H1 (cell line): ENCODE data around the gene FLT4. TPM values are rescaled to one million over a fixed set of nuclear protein-coding genes. Genes with fewer than 3 reads are reported as not detected.

Experiments used
- CTCF ChIA-PET: fragments of 300-600 bp; sonication (Branson Sonifier 250); formaldehyde crosslinking; loops from one replicate; lab custom pipeline; 2021; ENCODE audit not compliant: partially characterized antibody; lab: Charles Lee
- POLR2A ChIA-PET: fragments of 300-600 bp; sonication (Branson Sonifier 250); formaldehyde crosslinking; loops from one replicate; lab custom pipeline; 2021; ENCODE audit warnings: inconsistent platforms; ENCODE audit not compliant: partially characterized antibody; lab: Charles Lee
- DNase-seq, 2 experiments: peaks; one replicate each; pipeline versions ENCODE4 v3.0.0 to v3.0.0-alpha.2; 2010 to 2022; ENCODE audit warnings: low spot score in 2 of 2, low read depth in 1 of 2, mixed read lengths in 1 of 2
- FAIRE-seq: peaks from 2 replicates; lab custom pipeline; 2011; peaks lifted over from hg19 to GRCh38; lab: Jason Lieb, UNC
- H2AFZ ChIP-seq: 2 replicates; pipeline ENCODE4 v1.8.1; 2012; ENCODE audit warnings: low read length, inconsistent platforms
- H2AK5ac ChIP-seq: 2 replicates; pipeline ENCODE4 v1.6.1; 2013; ENCODE audit warnings: low read depth, low read length
- H2BK120ac ChIP-seq: replicated peaks from 2 replicates; pipeline ENCODE3; 2013; ENCODE audit warnings: low read depth, low read length, inconsistent platforms
- H2BK12ac ChIP-seq: 2 replicates; pipeline ENCODE4 v1.6.1; 2013; ENCODE audit warnings: low read depth, low read length
- H2BK15ac ChIP-seq: 2 replicates; pipeline ENCODE4 v1.6.1; 2013; ENCODE audit warnings: low read length
- H2BK20ac ChIP-seq: 2 replicates; pipeline ENCODE4 v1.6.1; 2013; ENCODE audit warnings: low read length
- H2BK5ac ChIP-seq: 2 replicates; pipeline ENCODE4 v1.6.1; 2013; ENCODE audit warnings: low read depth, low read length
- H3K14ac ChIP-seq: 2 replicates; pipeline ENCODE4 v1.6.1; 2013; ENCODE audit warnings: inconsistent platforms; ENCODE audit not compliant: insufficient read length
- H3K18ac ChIP-seq: 2 replicates; pipeline ENCODE4 v1.6.1; 2013; ENCODE audit warnings: low read length; ENCODE audit errors: extremely low read depth
- H3K23ac ChIP-seq: 2 replicates; pipeline ENCODE4 v1.6.1; 2013; ENCODE audit warnings: inconsistent platforms; ENCODE audit not compliant: insufficient read length
- H3K23me2 ChIP-seq: 2 replicates; pipeline ENCODE4 v1.6.1; 2013; ENCODE audit warnings: low read depth, low read length
- H3K27ac ChIP-seq: 2 replicates; pipeline ENCODE4 v1.6.1; 2011; ENCODE audit warnings: low read depth, low read length, inconsistent platforms
- H3K27me3 ChIP-seq, 4 experiments: replicated peaks in 1 of 4; 1 replicate in 1 of 4; 2 replicates in 3 of 4; pipeline versions ENCODE4 v1.6.1 to v1.8.1; 2011 to 2013; ENCODE audit warnings: low read length in 3 of 4, mild to moderate bottlenecking in 3 of 4, inconsistent platforms in 2 of 4, mixed read lengths in 2 of 4, moderate library complexity in 1 of 4; ENCODE audit not compliant: control insufficient read depth in 3 of 4, insufficient read depth in 3 of 4; ENCODE audit errors: extremely low read depth in 1 of 4
- H3K36me3 ChIP-seq, 4 experiments: 2 replicates each; pipeline versions ENCODE4 v1.6.1 to v1.8.1; 2011 to 2013; ENCODE audit warnings: mild to moderate bottlenecking in 4 of 4, low read length in 3 of 4, moderate library complexity in 2 of 4, control low read depth in 1 of 4, inconsistent platforms in 1 of 4; ENCODE audit not compliant: insufficient read depth in 4 of 4, control insufficient read depth in 2 of 4
- H3K4ac ChIP-seq: replicated peaks from 2 replicates; pipeline ENCODE3; 2013; ENCODE audit warnings: low read length, low read depth, mixed read lengths, inconsistent platforms; ENCODE audit not compliant: insufficient read length
- H3K4me1 ChIP-seq, 4 experiments: replicated peaks in 1 of 4; 1 replicate in 1 of 4; 2 replicates in 3 of 4; pipeline versions ENCODE4 v1.6.1 to v1.8.1; 2011 to 2013; ENCODE audit warnings: low read length in 3 of 4, inconsistent platforms in 2 of 4, mixed read lengths in 1 of 4; ENCODE audit not compliant: insufficient read depth in 4 of 4, control insufficient read depth in 3 of 4
- H3K4me2 ChIP-seq, 2 experiments: 2 replicates each; pipeline versions ENCODE4 v1.6.1 to v1.8.1; 2011 to 2013; ENCODE audit warnings: low read depth in 2 of 2, low read length in 2 of 2, control low read depth in 1 of 2, inconsistent platforms in 1 of 2, mild to moderate bottlenecking in 1 of 2; ENCODE audit not compliant: insufficient read depth in 1 of 2
- H3K4me3 ChIP-seq, 4 experiments: fragments of 200-600, 300-600 bp in 1 of 4; sonication (generic), shearing (Covaris generic), sonication (Bioruptor Twin) in 1 of 4; 2 replicates each; pipeline versions ENCODE4 v1.5.1 to v1.8.1; 2011 to 2016; ENCODE audit warnings: low read length in 4 of 4, low read depth in 3 of 4, control low read depth in 2 of 4, inconsistent platforms in 2 of 4, mild to moderate bottlenecking in 2 of 4, mixed read lengths in 1 of 4, moderate library complexity in 1 of 4; ENCODE audit not compliant: insufficient read depth in 2 of 4; ENCODE audit errors: extremely low read depth in 1 of 4
- H3K56ac ChIP-seq: replicated peaks from 2 replicates; pipeline ENCODE3; 2013; ENCODE audit warnings: low read depth, mild to moderate bottlenecking, mixed read lengths, low read length, inconsistent platforms; ENCODE audit not compliant: insufficient read length
- H3K79me1 ChIP-seq: 2 replicates; pipeline ENCODE4 v1.6.1; 2013; ENCODE audit warnings: low read depth, low read length, control low read depth
- H3K79me2 ChIP-seq, 2 experiments: 2 replicates each; pipeline versions ENCODE4 v1.6.1 to v1.8.1; 2012 to 2013; ENCODE audit warnings: low read length in 2 of 2, mild to moderate bottlenecking in 2 of 2, inconsistent platforms in 1 of 2; ENCODE audit not compliant: insufficient read depth in 2 of 2, control insufficient read depth in 1 of 2
- H3K9ac ChIP-seq, 4 experiments: replicated peaks in 1 of 4; 1 replicate in 1 of 4; 2 replicates in 3 of 4; pipeline versions ENCODE4 v1.6.1 to v1.8.1; 2011 to 2013; ENCODE audit warnings: low read depth in 3 of 4, low read length in 3 of 4, control low read depth in 2 of 4, mild to moderate bottlenecking in 2 of 4, moderate library complexity in 2 of 4, inconsistent platforms in 1 of 4; ENCODE audit errors: extremely low read depth in 1 of 4
- H3K9me3 ChIP-seq, 2 experiments: 2 replicates each; pipeline versions ENCODE4 v1.6.1 to v1.8.1; 2012 to 2013; ENCODE audit warnings: mild to moderate bottlenecking in 2 of 2, moderate library complexity in 2 of 2, control low read depth in 1 of 2, inconsistent platforms in 1 of 2, low read depth in 1 of 2, low read length in 1 of 2, mixed read lengths in 1 of 2; ENCODE audit not compliant: insufficient read depth in 2 of 2
- H4K20me1 ChIP-seq, 2 experiments: replicated peaks in 1 of 2; 2 replicates each; pipeline versions ENCODE3 to v1.8.1; 2011 to 2013; ENCODE audit warnings: inconsistent platforms in 2 of 2, low read length in 2 of 2, mild to moderate bottlenecking in 1 of 2; ENCODE audit not compliant: insufficient read depth in 2 of 2, control insufficient read depth in 1 of 2
- H4K5ac ChIP-seq: 2 replicates; pipeline ENCODE4 v1.6.1; 2013; ENCODE audit warnings: low read length, low read depth, mixed read lengths, inconsistent platforms; ENCODE audit not compliant: insufficient read length
- H4K8ac ChIP-seq: 2 replicates; pipeline ENCODE4 v1.8.0; 2013; ENCODE audit warnings: mild to moderate bottlenecking, moderate library complexity, low read length, inconsistent platforms; ENCODE audit not compliant: insufficient read depth; ENCODE audit errors: extremely low read depth
- H4K91ac ChIP-seq: replicated peaks from 2 replicates; pipeline ENCODE3; 2013; ENCODE audit warnings: low read length, mixed read lengths, inconsistent platforms; ENCODE audit not compliant: insufficient read length
- CEBPB ChIP-seq: IDR thresholded peaks from 2 replicates; pipeline ENCODE4 v1.6.1; 2012; ENCODE audit warnings: low read depth, low read length
- EP300 ChIP-seq, 2 experiments: IDR thresholded peaks; 1 replicate in 1 of 2; 2 replicates in 1 of 2; pipeline ENCODE4 v1.6.1; 2011 to 2012; ENCODE audit warnings: low read depth in 2 of 2, low read length in 2 of 2, mild to moderate bottlenecking in 2 of 2, borderline replicate concordance in 1 of 2, inconsistent platforms in 1 of 2, moderate library complexity in 1 of 2
- FOSL1 ChIP-seq: IDR thresholded peaks from 2 replicates; pipeline ENCODE4 v1.6.1; 2011; ENCODE audit warnings: mild to moderate bottlenecking, low read depth, low read length, moderate library complexity; ENCODE audit not compliant: insufficient read depth
- GTF2F1 ChIP-seq: IDR thresholded peaks from 2 replicates; pipeline ENCODE4 v1.6.1; 2012; ENCODE audit warnings: low read depth, low read length, improper control_type of control experiment, borderline replicate concordance
- JUND ChIP-seq: IDR thresholded peaks from 2 replicates; pipeline ENCODE4 v1.6.1; 2011; ENCODE audit warnings: mild to moderate bottlenecking, improper control_type of control experiment, low read length
- RBBP5 ChIP-seq: IDR thresholded peaks from 2 replicates; pipeline ENCODE4 v1.7.1; 2012; ENCODE audit warnings: low read depth, mild to moderate bottlenecking, inconsistent platforms, low read length, moderate library complexity, borderline replicate concordance
- RFX5 ChIP-seq: IDR thresholded peaks from 2 replicates; pipeline ENCODE4 v1.6.1; 2011; ENCODE audit warnings: low read depth, low read length, improper control_type of control experiment, borderline replicate concordance
- SIX5 ChIP-seq: IDR thresholded peaks from 2 replicates; pipeline ENCODE4 v1.6.1; 2011; ENCODE audit warnings: mild to moderate bottlenecking, low read depth, low read length
- TCF12 ChIP-seq: IDR thresholded peaks from 2 replicates; pipeline ENCODE4 v1.6.1; 2011; ENCODE audit warnings: low read depth, mild to moderate bottlenecking, low read length
- TEAD4 ChIP-seq: IDR thresholded peaks from 2 replicates; pipeline ENCODE4 v1.6.1; 2012; ENCODE audit warnings: low read depth, low read length, inconsistent platforms, mixed read lengths
- ZNF274 ChIP-seq: IDR thresholded peaks from 2 replicates; pipeline ENCODE4 v1.7.0; 2012; ENCODE audit warnings: low read length, borderline replicate concordance; ENCODE audit errors: extremely low read depth
- WGBS, 2 experiments: shearing (Covaris generic) in 1 of 2; methylation state at CpG; one replicate each; pipeline versions ENCODE4 v1.1.6 to v1.1.7; 2013 to 2015; ENCODE audit warnings: low lambda C conversion rate in 2 of 2, mixed read lengths in 2 of 2, inconsistent platforms in 1 of 2, low coverage in 1 of 2, missing lambda C conversion rate in 1 of 2; ENCODE audit not compliant: insufficient replicate concordance in 2 of 2, insufficient coverage in 1 of 2, insufficient read length in 1 of 2; ENCODE audit errors: extremely low coverage in 1 of 2, missing lambda C conversion rate in 1 of 2; 5-methylcytosine and 5-hydroxymethylcytosine counted together
- polyA plus RNA-seq, 7 experiments: library from polyadenylated mRNA; depleted of rRNA in 3 of 7; stranded (reverse) in 5 of 7; unstranded in 2 of 7; fragments of >200 nt in 5 of 7; fragments of 200-250 nt in 2 of 7; gene quantifications; 1 replicate in 5 of 7; 2 replicates in 1 of 7; 4 replicates in 1 of 7; pipeline versions ENCODE4 v1.2.1 to v1.2.3, GENCODE V29; 2011 to 2013; ENCODE audit warnings: missing spikeins in 2 of 7, mixed read lengths in 2 of 7
- total RNA-seq: library from RNA; stranded (reverse); fragmentation: NEBNext Ultra II Directional; extraction: Animal tissue kit (Norgen Biotek cat#: 25700); gene quantifications from 2 replicates; pipeline ENCODE4 v1.2.1, GENCODE V29; 2021
- TF ChIP-seq, protein P1 (sequence below): IDR thresholded peaks from 2 replicates; pipeline ENCODE4 v1.6.1; 2012; ENCODE audit warnings: low read length, inconsistent platforms

Gene FLT4
- total and polyA plus RNA-seq, 2 of the 8 experiments (the other 6 are each of a cell fraction or from before 2014, with no cell fraction given) = 6.5 to 7.7 TPM

DNA sequence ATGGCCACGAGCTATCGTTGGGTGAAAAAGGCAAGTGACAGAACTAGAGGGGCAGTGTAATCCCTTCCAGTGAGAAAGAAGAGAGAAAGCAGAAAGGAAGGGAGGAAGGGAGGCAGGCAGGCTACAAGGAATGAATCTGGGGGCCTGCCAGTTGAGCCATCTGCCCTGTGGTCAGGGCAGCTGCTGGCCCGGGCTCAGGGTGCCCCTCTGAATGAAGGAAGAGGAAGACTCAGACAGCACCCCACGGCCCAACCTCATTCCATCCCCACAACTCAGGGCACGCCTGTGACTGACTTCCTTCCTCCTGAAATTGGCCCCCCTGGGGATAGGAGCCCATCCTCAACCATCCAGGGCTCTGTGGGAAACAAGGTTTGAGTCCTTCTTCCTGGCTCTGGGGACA, 20.3 kb upstream of the FLT4 start:
- no peaks in the 10 kb centered on the region for H3K79me2 ChIP-seq
- H3K4me2 ChIP-seq = no peak overlapping the region
- H3K9me3 ChIP-seq = no peaks in the 10 kb centered on the region
- H3K56ac ChIP-seq = no peak overlapping the region
- H2BK12ac ChIP-seq = no peak overlapping the region
- ChIA-PET CTCF (interaction anchor here (0.6 to 1.6 kb wide), 2 partner anchors 80 to 456 kb away, joined by 3 to 4 read pairs; no protein-coding TSS in a partner anchor), POLR2A (no interaction called here)
- H4K5ac ChIP-seq = no peak overlapping the region
- no peak overlapping the region for H3K27ac ChIP-seq
- no peak overlapping the region for H2BK15ac ChIP-seq
- H4K20me1 ChIP-seq = peaks cover 0 to 2% of the 10 kb centered on the region in 2 experiments
- DNase-seq = no peak
- H3K23ac ChIP-seq = no peak overlapping the region
- H3K18ac ChIP-seq = no peak overlapping the region
- WGBS, 2 experiments = 75% methylated on average over 5 of the region's 5 CpGs; no CpG with 5 or more reads in 1 of the 2 experiments
- no peak overlapping the region for H3K14ac ChIP-seq
- no peak overlapping the region for H2BK20ac ChIP-seq
- H2AK5ac ChIP-seq = no peak overlapping the region
- FAIRE-seq = no peak
- H3K27me3 ChIP-seq = peaks cover 5 to 13% (median 13%) of the 10 kb centered on the region in 4 experiments
- no peak overlapping the region for H2AFZ ChIP-seq
- no peak overlapping the region for H3K4ac ChIP-seq
- H4K91ac ChIP-seq = no peak overlapping the region
- H3K4me1 ChIP-seq = peaks cover 0 to 3% (median 0%) of the 10 kb centered on the region in 4 experiments; a peak in 1 of 7 replicates
- peaks cover 13% of the 10 kb centered on the region; the same call in 1 of the 2 replicates for H3K23me2 ChIP-seq
- no peaks in the 10 kb centered on the region for H3K79me1 ChIP-seq
- no peak overlapping the region for H3K4me3 ChIP-seq
- H4K8ac ChIP-seq = no peak overlapping the region
- H2BK5ac ChIP-seq = no peak overlapping the region
- no peaks in the 10 kb centered on the region for H3K36me3 ChIP-seq
- H2BK120ac ChIP-seq = no peak overlapping the region
- H3K9ac ChIP-seq = no peak overlapping the region
- TF ChIP-seq FOSL1 (no peak), ZNF274 (no peak), TCF12 (no peak), RBBP5 (no peak), RFX5 (no peak), CEBPB (no peak), SIX5 (no peak), TEAD4 (no peak), EP300 (IDR thresholded peaks at IDR 0.05; ENCODE audit: borderline replicate concordance in 1 of 2, low read depth in 2 of 2, low read length in 2 of 2) (no peak), JUND (no peak), GTF2F1 (no peak)
- TF ChIP-seq, protein P1, sequence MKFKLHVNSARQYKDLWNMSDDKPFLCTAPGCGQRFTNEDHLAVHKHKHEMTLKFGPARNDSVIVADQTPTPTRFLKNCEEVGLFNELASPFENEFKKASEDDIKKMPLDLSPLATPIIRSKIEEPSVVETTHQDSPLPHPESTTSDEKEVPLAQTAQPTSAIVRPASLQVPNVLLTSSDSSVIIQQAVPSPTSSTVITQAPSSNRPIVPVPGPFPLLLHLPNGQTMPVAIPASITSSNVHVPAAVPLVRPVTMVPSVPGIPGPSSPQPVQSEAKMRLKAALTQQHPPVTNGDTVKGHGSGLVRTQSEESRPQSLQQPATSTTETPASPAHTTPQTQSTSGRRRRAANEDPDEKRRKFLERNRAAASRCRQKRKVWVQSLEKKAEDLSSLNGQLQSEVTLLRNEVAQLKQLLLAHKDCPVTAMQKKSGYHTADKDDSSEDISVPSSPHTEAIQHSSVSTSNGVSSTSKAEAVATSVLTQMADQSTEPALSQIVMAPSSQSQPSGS = no peak
